ENCODE data around the gene DLG5.

Gene DLG5

DNA sequence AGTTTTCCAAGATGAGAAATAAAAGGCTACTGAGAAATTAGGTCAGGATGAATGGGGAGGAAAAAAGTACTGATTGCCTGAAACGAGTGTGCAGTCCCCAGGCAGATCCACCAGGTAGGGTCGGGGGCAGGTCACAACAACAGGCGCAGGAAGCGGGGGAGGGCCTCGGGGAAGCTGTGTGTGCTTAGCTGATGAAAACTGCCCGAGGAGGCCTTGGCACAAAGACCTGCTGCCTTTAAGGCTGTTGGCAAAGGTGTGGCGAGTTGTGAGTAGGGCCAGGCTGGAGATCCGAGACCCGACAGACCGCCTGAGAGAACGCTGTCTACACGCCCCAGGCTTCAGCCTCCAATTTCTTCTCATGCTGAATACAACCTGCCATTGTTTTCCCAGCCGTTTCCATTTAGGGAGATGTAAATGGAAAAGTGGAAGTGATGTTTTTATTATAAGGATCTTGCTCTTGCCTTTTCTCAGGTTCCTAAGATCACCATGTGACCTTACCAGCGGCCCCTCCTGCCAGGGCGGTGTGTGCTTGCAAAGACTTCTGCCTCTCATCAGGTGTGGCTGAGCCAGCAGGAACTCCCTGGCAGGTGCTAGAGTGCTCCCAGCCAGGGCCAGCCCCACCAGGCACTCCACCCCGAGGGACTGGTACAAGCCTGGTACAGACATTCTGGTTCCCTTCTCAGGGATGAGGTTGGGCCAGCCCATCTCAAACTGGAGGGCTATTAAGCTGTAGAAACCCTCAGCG lies 60.8 kb downstream of the DLG5 start:
- DNase-seq: no peak

DNA sequence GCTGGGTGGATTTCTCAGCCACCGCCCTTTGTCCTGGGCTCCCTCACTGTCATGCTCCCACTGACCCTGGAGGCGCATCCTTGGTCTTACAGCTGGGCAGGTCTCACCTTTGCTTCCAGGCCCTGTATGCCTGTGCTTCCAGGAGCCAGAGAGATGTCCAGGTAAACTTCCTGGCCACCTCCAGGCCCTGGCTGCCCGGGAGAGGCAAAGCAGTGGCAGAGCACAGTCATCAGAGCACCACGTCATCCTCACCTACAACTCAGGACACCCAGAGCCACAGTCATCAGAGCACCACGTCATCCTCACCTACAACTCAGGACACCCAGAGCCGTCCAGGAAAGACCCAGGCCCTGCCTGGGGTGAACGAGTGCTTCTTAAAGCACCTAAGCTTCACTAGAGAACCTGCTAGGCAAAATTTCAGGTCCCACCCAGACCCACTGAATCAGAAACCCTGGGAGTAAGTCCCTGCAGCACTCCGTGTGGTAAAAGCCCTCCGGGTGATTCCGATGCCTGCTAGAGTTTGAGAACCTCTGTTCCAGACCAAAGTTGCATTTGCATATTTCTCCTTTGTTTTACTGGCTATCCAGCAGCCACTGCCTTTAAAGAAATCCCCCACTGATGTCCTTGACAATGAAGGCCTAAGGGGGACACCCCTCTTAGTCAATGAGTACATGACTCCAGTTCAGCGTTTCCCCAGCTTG lies 62.3 kb downstream of the DLG5 start:
- DNase-seq: no peak

DNA sequence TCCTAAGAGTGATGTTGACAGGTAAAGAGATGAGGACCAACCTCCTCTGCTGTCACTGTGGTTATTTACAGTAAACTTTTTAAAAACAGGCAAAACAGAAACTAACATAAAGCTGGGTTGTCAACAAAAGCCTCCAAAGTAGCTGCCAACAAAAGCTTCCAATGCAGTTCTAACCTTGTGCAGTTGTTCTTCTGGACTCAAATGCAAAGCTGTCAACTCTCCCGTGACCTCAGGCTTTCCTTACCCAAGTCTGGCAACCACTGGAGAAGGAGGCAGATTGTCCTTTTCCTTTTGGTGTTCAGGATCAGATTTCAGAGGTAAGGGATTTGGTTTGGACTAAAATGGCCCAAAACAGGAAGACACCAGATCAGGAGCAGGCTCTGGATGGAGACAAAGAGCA lies 63.1 kb downstream of the DLG5 start:
- no peak for DNase-seq

DNA sequence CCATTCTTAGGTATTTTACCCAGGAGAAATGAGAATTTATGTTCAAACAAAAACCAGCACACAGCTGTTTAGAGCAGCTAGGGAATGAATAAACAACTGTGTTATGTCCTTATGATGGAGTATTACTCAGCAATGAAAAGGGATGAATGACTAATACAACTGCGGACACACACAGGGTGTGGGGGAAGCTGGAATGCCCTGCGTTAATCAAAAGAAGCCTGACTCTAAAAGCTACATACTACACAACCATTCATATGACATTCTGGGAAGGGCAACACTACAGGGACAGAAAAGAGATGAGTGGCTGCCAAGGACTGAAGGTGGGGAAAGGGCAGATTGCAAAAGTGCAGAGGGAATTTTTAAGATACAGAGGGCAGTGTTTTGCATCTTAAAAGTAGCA lies 64.0 kb downstream of the DLG5 start:
- no peak for DNase-seq

DNA sequence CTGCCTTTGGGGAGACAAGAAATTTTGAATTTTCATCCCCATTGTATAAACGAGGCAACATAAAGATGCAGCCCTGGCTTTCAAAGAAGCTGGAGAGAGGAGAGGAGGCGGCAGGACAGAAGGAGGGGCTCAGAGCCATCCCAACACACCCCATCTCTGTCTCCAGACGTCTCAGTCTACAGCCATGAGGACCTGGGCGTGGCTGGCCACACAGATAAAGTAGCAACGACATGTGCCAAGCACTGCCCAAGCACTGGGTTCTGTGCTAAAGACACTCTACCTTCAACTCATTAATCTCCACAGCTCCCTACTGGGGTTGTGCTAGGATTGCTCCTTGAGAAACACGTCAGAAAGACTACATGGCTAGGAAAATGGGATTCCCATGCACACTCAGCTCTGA lies 65.2 kb downstream of the DLG5 start:
- DNase-seq: no peak

DNA sequence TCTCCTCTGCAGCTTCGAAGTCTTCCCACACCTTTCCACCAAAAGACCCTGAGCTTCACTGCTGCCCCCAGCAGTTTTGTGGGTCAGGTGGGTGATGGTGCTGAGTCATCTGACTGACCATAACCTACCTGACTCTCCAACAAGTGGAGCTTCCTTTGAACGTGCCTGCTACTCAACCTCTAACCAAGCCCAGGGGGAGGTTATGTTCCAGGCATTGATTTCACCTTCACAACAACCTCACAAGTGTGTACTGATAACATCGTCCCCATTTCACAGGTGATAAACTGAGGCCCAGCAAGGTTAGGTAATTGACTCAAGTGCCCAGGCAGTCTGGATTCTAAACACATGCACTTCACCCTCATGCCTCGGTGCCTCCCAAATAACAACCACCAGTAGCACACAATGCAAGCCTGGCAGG lies 66.7 kb downstream of the DLG5 start:
- DNase-seq: no peak

DNA sequence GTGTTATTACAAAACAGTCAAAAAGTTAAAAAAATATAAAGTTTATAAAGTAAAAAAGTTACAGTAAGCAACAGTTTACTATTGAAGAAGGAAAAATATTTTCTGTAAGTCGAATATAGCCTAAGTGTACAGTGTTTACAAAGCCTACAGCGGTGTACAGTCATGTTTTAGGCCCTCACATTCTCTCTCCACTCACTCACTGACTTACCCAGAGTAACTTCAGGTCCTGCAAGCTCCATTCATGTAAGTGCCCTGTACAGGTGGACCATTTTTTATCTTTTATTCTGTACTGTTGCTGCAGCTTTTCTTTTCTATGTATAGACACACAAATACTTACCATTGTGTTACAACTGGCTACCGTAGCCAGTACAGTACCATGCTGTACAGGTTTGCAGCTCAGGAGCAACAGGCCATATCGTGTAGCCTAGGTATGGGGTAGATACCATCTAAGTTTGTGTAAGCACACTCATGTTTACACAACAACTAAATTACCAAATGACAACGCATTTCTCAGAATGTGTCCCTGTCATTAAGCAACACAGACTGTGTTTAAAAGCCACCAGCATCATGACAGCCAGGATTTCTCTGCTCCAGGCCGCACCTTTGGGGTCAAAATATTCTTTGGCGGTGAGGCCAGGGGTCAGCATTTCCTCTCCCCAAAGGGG lies 67.2 kb downstream of the DLG5 start:
- no peak for DNase-seq

DNA sequence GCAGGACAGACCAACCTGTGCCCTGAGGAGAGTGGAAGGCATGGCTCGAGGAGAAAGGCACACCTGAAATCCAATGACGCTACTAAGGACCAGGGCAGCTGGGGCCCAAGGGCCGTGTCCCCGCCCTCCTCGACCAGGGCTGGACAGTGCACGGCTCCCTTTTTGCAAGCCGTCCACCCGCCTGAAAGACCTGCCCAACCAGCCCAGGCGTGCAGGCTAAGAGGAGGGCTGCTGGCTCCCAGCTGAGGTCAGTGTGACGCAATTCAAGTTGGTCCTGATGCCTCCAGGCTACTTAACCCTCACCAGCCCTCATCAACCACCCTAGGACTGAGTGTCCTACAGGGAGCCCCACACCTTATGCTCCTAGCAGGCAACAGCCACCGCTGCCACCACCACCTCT lies 69.3 kb downstream of the DLG5 start:
- no peak for DNase-seq

DNA sequence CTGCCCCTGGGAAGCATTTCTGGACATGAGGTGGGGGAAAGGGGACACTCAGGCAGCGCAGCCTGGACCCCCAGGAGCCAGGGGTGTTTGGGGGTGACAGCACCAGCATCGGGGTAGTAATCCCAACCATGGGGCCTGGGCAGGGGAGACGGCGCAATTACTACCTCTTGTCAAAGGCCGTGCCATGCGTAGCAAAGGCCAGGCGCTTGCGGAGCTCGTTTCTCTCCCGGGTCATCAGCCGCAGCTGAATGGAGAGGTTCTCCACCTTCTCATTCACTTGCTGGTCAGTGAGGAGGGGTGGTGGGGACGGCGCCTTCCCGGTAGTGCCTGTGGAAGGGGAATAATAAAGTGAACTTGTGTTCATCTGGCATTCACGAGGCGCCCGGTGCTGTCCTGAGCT lies 70.0 kb downstream of the DLG5 start:
- DNase-seq: no peak

DNA sequence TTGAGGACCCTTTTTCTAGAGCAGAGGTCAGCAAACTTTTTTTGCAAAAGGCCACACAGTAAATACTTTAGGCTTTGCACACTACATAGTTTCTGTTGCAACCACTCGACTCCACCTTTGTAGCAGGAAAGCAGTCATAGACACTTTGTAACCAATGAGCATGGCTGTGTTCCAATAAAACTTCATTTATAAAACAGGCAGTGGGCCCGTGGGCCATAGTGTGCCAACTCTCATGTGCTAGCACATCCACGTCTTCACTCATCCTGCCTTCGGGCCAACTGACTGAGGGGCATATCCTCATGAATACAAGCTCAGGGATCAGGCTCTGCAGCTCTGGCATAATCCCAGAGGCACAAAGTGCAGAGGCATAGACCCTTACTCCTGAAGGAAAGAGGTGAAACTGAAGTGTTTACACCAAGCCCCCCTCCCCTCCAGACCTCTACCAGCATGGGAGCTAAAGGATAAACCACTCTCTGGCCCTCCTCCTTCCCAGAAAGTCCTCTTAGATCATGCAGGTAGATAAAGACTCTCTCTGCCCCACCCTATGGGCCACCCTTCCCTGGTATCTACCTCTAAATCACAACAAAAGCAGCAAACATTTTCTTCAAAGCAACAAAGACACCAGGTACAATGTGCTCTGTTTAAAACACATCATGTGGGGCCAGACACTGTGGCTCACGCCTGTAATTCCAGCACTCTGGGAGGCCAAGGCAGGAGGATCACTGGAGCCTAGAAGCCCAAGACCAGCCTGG lies 71.0 kb downstream of the DLG5 start:
- DNase-seq: no peak

DNA sequence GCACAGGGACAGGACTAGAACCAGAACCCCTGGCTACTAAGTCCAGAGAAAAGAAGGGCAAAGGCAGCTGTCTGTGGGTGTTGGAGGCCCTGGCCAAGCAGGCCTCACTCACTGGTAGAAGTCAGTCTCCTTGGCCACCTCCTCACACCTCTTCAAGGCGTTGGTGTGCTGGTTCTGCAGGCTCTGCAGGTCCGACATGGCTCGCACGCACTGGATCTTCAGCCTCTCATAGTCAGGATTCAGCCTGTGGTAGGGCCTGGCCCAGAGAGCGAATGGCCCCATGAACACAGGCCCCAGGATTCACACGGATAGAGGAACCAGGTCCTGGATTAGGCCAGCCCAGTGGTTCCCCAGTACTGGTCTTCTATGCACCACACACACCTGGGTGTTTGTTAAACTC lies 72.4 kb downstream of the DLG5 start:
- no peak for DNase-seq

DNA sequence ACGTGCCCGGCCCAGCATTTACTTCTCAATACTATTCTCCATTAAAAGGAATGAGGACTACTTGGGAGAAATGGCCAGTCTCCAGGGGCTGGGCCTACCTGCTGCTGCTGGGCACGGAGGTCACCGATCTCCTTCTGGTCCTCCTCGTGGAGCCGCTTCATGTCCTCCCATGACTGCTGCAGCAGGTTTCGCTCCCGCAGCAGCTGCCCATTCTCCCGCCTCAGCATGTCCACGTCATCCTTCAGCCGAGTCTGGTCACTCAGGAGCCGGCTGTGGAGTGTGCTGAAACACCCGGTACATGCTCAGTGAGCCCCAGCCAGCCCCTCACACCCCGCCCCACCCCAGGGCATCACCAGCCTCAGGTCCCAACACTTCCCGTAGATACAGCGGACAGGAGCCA lies 73.3 kb downstream of the DLG5 start:
- no peak for DNase-seq

DNA sequence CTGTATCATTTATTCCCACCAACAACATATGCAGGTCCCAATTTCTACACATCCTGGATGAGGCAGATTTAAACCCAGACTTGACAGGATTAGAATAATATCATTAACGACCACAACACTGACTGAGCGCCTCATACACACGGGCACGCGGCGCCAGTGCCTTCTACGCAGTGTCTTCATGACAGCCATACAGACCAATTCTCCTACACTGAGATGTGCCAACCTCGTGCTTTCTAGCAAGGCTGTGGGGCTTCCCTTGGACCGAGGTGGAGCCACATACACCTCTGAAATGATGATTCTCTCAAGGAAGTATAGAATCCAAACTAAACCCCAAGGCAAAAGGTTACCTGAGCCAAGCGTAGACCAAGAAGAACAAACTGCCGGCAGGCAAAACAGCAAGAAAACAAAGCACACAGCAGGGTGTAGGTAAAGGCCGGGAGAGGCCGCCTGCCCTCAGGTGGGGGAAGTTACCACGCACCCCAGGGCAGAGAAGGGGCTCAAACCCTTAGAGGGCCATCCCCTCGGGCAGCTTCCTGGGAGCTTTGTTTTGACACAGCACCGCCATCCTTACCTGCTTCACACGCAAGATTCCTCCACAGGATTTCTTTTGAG lies 75.8 kb downstream of the DLG5 start:
- no peak for DNase-seq

DNA sequence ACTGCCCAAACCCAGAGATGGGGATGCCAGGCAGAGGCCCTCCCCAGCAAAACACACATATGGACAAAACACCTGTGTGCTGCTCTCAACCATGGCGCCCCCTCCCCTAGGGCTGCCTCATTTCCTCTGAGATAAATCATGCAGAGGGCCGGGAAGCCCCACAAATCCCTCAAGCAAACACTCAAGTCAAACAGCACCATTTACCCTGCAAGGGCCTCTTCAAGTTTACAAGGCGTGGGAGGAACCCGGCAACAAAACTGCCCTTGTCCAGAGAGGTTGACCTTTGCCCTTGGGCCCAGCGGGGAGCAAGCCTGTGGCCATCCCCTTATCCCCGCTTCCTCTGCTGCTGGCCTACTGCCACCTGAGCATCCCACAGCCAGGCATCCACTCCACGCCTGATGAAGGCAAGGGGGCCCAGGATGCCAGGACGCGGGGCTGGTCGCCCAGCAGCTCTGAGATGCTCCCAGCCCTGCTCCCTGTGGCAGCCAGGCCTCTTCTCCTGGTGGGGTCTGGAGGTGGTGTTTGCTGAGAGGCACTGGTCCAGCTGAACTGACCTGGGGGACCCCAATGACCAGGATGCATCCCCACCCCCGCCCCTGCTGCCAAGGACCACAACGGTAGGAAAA lies 77.4 kb downstream of the DLG5 start:
- no peak for DNase-seq

DNA sequence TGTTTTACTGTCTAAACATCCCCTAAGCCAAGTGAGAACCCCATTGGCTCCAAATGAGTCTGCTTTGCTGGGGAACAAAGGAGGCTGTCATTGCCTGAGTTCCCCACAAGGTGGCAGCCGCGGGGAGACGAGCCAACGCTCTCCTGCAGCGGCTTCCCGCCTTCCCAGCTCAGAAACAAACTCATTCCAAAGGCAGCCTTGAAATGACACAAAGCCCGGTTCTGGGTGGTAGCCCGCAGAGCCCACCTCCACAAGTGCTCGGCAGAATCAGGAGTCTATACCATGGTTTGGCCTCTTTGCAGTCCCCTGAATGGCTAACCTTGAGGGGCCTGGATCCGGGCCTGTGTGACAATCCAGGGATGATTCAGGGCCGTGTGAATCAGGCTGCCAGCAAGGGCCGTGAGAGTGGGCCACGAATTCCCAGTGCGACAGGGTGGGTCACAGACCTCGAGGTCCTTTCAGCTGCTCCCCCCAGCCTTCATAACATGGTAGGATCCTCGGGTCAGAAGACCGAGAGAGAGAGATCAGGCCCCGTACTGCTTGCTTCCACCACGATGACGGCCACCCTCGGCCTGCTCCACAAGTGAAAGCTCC lies 79.7 kb downstream of the DLG5 start:
- no peak for DNase-seq

DNA sequence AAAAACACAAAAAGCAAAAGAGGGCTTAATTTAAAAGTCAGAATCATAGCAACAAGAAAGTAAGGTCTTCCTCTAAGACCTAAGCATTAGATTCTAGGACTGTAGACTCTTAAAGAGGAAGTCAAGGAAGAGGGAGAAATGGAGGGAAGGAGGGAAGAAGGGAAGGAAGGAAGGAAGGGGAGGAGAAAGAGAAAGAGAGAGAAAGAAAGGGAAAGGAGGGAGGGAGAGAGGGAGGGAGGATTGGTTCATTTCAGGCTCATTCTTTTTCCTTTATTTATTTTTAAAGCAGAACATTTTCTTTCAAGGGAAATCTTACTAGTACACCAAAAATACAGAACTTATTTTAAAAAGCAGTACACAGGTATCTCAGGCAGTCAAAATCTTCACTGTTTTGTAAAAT lies 81.1 kb downstream of the DLG5 start:
- no peak for DNase-seq

DNA sequence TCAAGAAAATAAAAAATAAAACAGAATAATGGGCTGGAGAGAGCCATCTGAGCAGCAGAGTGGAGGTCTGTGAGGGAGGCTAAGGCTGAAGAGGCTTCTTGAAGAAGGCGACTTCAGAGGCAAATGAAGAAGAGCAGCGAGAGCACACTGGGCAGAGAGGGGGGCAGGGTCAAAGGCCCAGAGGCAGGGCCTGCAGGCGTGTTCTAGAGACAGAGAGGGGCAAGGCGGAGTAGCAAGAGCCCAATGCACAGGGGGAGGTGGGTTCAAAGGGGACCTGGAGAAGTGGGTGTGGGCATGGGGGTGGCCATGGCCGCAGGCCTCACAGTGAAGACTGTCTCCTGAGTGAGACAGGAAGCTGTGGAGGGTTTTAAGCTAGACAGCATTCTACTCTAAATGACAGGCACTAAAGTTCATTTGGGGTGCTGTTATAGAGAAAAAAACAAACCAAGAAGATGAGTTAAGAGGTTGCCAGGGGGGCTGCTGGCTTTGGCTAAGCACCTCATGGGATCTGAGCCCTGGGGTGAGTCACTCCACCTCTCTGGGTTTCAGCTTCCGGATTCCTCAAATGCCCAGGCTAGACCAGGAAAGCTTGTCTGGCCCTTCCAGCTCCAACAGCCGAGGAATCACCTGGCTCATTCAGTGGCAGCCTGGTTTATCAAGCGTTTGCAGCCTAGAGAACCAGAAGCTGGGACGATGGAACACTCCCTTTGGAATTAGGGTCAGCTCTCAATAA lies 81.7 kb downstream of the DLG5 start:
- DNase-seq: no peak

DNA sequence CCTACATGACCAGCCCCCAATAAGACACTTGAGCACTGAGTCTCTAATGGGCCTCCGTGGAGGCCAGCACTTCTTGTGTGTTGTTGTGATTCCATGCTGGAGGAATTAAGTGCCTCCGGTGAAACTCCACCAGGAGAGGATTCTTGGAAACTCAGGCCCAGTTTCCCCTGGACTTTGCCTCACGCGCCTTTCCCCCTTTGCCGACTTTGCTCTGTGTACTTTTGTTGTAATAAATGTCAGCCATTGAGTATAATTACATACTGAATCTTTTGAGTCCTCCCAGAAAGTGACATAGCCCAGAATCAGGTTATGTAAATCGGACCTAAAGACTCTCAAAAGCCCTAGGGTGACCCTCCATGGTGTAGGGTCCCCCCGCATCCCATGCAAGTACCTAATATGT lies 82.4 kb downstream of the DLG5 start:
- no peak for DNase-seq

DNA sequence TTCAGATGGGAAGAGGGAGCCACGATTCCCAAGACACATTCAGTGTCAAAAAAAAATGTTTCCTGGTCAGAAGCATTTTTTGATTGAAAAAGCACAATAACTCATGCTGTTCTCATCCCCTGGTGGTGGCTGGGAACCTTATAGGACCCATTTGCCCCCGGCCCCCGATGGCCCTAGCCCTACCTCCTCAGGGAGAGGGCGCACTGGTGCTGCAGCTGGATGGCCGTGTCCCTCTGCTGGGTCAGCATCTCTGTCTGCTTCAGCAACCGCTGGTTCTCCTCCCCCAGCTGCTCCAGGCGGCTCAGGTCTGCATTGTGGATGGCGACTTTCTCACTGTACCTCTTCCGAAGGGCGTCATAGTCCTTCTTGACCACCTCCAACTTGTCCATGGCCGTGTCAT lies 83.3 kb downstream of the DLG5 start:
- no peak for DNase-seq

DNA sequence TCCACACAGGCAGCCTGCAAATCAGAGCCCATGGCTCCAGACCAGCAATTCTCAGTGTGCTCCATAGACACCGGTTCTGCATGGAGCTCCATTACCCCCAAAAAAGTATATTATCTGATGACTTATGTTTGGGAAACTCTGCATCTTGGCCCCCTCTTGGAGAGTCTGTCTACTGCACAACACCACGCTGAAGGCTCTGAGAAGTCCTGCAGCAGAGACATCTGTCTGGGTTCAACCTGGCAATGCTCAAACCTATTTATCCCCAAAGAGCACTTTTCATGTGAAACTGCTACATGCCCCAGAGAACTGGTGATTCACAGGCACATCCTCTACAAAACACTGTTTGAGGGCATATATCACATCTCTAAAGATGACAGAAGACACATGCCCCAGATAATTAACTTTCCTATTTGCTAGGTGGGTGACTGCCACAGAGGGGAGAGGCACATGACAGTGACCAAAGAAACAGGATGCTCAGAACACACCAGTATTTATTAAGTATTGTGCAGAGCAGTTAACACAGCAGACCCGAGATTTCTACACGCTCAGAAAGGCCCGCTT lies 83.8 kb downstream of the DLG5 start:
- DNase-seq: no peak

DNA sequence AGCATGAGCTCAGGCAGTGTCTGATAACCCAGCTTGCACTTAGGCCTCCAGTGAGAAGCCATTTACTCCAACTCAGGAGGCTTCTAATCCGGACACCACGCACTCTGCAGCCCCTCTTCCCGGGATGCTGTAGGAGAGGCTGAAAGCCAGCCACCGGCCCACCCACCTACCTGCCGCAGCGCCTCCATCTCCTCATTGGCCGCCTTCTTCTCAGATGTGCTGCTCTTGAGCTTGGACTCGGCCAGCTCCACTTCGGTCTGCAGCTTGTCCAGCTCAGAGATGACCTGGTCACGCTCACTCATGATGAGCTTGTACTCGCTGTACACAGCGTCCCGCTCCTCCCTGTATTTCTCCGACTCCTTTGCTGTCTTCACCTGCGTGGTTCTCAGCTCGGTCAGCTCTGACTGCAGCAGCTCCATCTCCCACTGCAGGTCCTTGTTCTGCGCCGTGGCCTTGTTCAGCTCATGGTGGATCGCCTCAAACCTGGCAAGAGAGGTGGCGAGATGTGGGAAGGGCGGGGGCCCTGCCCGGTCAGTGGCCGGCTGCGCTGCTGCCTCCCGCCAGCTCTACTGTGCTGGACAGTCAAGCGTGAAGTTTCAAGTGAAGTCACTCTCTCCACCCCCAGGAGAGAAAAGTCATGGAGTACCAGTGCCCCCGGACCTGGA lies 84.7 kb downstream of the DLG5 start:
- DNase-seq: no peak
